ENCODE measurements around the gene RNF213.

The RNF213 gene

GRCh38 chr17:80279895-80280294 lies 19.2 kb downstream of the RNF213 start:
- Histone ChIP-seq H2AFZ (ENCODE audit: low read depth, low read length, severe bottlenecking) (no peak overlapping the region), H3K79me2 (ENCODE audit: insufficient read depth, low read length) (no peaks in the 10 kb centered on the region)

GRCh38 chr17:80281516-80281915 lies 20.9 kb downstream of the RNF213 start:
- Histone ChIP-seq H3K9me2 (replicated peaks; ENCODE audit: insufficient read depth, low read length) (no peaks in the 10 kb centered on the region), H3F3A (ENCODE audit: insufficient read depth) (no peaks in the 10 kb centered on the region), H3K36me3 (ENCODE audit: low read length) (no peaks in the 10 kb centered on the region), H3K27me3 (ENCODE audit: low read length) (no peaks in the 10 kb centered on the region), H3K27ac (ENCODE audit: low read depth, low read length) (no peak overlapping the region), H2AFZ (ENCODE audit: low read depth, low read length, severe bottlenecking) (no peak overlapping the region), H3K79me2 (ENCODE audit: insufficient read depth, low read length) (no peaks in the 10 kb centered on the region), H3K9ac (ENCODE audit: low read length) (no peak overlapping the region), H3K4me3 (ENCODE audit: insufficient read depth, low read length, poor library complexity, severe bottlenecking) (no peak overlapping the region), H3K4me2 (ENCODE audit: low read depth, low read length, poor library complexity, severe bottlenecking) (no peak overlapping the region), H3K9me3 (ENCODE audit: insufficient read depth, low read length) (no peaks in the 10 kb centered on the region), H4K20me1 (ENCODE audit: low read depth, low read length) (no peaks in the 10 kb centered on the region)
- TF ChIP-seq CTCF (IDR thresholded peaks at IDR 0.05; ENCODE audit: insufficient read depth, low read length, poor library complexity, severe bottlenecking) (no peak), EZH2phosphoT487 (conservative IDR thresholded peaks at IDR 0.05; ENCODE audit: low read length) (no peak)

More at GRCh38 chr17:80279895-80280294, 19.2 kb downstream of the RNF213 start:
- Histone ChIP-seq H3K27me3 (ENCODE audit: low read length) (no peaks in the 10 kb centered on the region), H4K20me1 (ENCODE audit: low read depth, low read length) (no peaks in the 10 kb centered on the region), H3K27ac (ENCODE audit: low read depth, low read length) (no peak overlapping the region), H3K36me3 (ENCODE audit: low read length) (no peaks in the 10 kb centered on the region), H3K9me3 (ENCODE audit: insufficient read depth, low read length) (no peaks in the 10 kb centered on the region), H3F3A (ENCODE audit: insufficient read depth) (no peaks in the 10 kb centered on the region), H3K4me2 (ENCODE audit: low read depth, low read length, poor library complexity, severe bottlenecking) (no peak overlapping the region), H3K9ac (ENCODE audit: low read length) (no peak overlapping the region), H3K4me3 (ENCODE audit: insufficient read depth, low read length, poor library complexity, severe bottlenecking) (no peak overlapping the region), H3K9me2 (replicated peaks; ENCODE audit: insufficient read depth, low read length) (no peaks in the 10 kb centered on the region)
- TF ChIP-seq CTCF (IDR thresholded peaks at IDR 0.05; ENCODE audit: insufficient read depth, low read length, poor library complexity, severe bottlenecking) (no peak), EZH2phosphoT487 (conservative IDR thresholded peaks at IDR 0.05; ENCODE audit: low read length) (no peak)

- Histone ChIP-seq H3K27me3 (ENCODE audit: low read length) (no peaks in the 10 kb centered on the region), H3K79me2 (ENCODE audit: insufficient read depth, low read length) (no peaks in the 10 kb centered on the region), H3K4me2 (ENCODE audit: low read depth, low read length, poor library complexity, severe bottlenecking) (no peak overlapping the region), H2AFZ (ENCODE audit: low read depth, low read length, severe bottlenecking) (no peak overlapping the region), H4K20me1 (ENCODE audit: low read depth, low read length) (no peaks in the 10 kb centered on the region), H3F3A (ENCODE audit: insufficient read depth) (no peaks in the 10 kb centered on the region), H3K9me2 (replicated peaks; ENCODE audit: insufficient read depth, low read length) (no peaks in the 10 kb centered on the region), H3K9me3 (ENCODE audit: insufficient read depth, low read length) (no peaks in the 10 kb centered on the region), H3K9ac (ENCODE audit: low read length) (no peak overlapping the region), H3K4me3 (ENCODE audit: insufficient read depth, low read length, poor library complexity, severe bottlenecking) (no peak overlapping the region), H3K36me3 (ENCODE audit: low read length) (no peaks in the 10 kb centered on the region), H3K27ac (ENCODE audit: low read depth, low read length) (no peak overlapping the region)
- TF ChIP-seq EZH2phosphoT487 (conservative IDR thresholded peaks at IDR 0.05; ENCODE audit: low read length) (no peak), CTCF (IDR thresholded peaks at IDR 0.05; ENCODE audit: insufficient read depth, low read length, poor library complexity, severe bottlenecking) (no peak)
Observed at GRCh38 chr17:80283116-80283852, 22.6 kb downstream of the RNF213 start.

All from SU-DHL-6 (cell line).